SU-DHL-6 (cell line): ENCODE results near the gene WDR81.

Experiments used
- EZH2phosphoT487 ChIP-seq: fragments of 200-600 bp; sonication (generic), shearing (Covaris generic); conservative IDR thresholded peaks from 2 replicates; pipeline ENCODE4 v1.6.1; 2018; ENCODE audit warnings: mild to moderate bottlenecking, antibody characterized with exemption, low read length, moderate library complexity, mixed read lengths
- TF ChIP-seq, protein P1 (sequence below): fragments of 200-600 bp; sonication (generic); IDR thresholded peaks from one replicate; pipeline ENCODE4 v1.5.1; 2017; ENCODE audit warnings: antibody characterized with exemption, mild to moderate bottlenecking, low read length, moderate library complexity; ENCODE audit not compliant: insufficient read depth, poor library complexity, severe bottlenecking

DNA sequence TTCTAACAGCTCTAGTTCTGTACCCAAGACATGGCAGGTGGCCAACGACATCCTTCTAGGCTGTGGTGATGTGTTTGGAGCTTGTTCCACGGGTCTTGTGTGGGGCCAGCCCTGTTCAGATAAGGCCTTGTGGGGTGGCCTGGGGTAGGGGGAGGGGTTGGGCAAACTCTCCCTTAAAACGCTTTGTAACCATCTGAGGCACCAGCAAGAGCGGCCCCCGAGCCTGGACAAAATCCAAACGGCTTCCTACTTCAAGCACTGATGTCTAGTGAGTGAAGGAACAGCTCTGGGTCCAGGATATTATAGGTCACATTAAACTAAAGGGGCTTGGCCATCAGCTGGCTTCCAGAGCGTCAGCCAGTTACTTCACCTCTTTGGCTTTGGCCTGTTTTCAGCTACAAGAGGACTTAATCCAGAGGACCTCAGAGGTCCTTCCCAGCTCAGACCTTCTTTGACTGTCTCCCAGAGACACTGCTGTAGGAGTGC, 49.2 kb downstream of the WDR81 start:
- TF ChIP-seq, protein P1, sequence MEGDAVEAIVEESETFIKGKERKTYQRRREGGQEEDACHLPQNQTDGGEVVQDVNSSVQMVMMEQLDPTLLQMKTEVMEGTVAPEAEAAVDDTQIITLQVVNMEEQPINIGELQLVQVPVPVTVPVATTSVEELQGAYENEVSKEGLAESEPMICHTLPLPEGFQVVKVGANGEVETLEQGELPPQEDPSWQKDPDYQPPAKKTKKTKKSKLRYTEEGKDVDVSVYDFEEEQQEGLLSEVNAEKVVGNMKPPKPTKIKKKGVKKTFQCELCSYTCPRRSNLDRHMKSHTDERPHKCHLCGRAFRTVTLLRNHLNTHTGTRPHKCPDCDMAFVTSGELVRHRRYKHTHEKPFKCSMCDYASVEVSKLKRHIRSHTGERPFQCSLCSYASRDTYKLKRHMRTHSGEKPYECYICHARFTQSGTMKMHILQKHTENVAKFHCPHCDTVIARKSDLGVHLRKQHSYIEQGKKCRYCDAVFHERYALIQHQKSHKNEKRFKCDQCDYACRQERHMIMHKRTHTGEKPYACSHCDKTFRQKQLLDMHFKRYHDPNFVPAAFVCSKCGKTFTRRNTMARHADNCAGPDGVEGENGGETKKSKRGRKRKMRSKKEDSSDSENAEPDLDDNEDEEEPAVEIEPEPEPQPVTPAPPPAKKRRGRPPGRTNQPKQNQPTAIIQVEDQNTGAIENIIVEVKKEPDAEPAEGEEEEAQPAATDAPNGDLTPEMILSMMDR = no peak
- TF ChIP-seq EZH2phosphoT487 = no peak
